ENCODE data around the gene CEP135.

DNA sequence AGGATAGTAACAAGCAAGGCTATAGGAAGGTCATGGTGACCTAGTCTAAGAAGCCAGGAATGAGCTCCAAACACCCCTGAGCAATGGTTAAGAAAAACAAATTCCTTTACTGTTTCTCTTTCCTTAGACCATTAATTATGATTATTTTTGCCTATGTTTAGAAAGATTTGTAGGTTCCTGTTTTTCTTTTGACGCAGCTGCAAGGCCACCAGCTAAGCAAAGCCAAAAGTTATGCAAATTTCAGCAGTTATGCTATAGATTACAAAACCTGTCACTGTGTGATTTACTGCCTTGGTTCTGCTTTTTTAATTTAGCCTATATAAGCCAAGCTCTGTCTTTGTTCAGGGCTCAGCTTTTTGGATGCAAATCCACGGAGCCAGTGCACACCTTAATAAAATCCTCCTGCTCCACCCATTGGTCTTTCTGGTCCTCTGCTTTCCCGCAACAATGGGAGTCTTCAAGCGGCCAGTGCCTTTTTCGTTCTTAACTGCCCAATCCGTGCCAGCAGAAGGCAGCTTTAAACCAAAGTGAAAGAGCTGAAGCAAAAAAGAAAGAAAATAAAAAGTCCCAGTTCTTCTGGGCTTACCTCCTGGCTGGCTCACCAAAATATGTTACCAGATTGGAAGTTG, 1.4 kb upstream of the CEP135 start:
- TF ChIP-seq, protein P1, sequence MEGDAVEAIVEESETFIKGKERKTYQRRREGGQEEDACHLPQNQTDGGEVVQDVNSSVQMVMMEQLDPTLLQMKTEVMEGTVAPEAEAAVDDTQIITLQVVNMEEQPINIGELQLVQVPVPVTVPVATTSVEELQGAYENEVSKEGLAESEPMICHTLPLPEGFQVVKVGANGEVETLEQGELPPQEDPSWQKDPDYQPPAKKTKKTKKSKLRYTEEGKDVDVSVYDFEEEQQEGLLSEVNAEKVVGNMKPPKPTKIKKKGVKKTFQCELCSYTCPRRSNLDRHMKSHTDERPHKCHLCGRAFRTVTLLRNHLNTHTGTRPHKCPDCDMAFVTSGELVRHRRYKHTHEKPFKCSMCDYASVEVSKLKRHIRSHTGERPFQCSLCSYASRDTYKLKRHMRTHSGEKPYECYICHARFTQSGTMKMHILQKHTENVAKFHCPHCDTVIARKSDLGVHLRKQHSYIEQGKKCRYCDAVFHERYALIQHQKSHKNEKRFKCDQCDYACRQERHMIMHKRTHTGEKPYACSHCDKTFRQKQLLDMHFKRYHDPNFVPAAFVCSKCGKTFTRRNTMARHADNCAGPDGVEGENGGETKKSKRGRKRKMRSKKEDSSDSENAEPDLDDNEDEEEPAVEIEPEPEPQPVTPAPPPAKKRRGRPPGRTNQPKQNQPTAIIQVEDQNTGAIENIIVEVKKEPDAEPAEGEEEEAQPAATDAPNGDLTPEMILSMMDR (IDR thresholded peaks at IDR 0.05): no peak
- no peak for TF ChIP-seq POLR2A (IDR thresholded peaks at IDR 0.05)
- no peak for TF ChIP-seq EP300 (IDR thresholded peaks at IDR 0.05)

Data from ovary (tissue), 3 donors.